ENCODE data around the gene PTPRD. TPM values are rescaled to one million over a fixed set of nuclear protein-coding genes. Genes with fewer than 3 reads are reported as not detected.

The PTPRD gene
- total RNA-seq, 1 donor from 2014 or later, result 5.7 TPM

- no peak overlapping the region for H3K27ac Mint-ChIP-seq (ENCODE audit: unreplicated experiment)
- no peaks in the 10 kb centered on the region for H3K9me3 Mint-ChIP-seq (ENCODE audit: low read depth)
- H3K4me3 Mint-ChIP-seq (ENCODE audit: unreplicated experiment), result no peak overlapping the region
- TF ChIP-seq CTCF (IDR thresholded peaks at IDR 0.05), result no peak
- H3K27me3 Mint-ChIP-seq (ENCODE audit: low read depth), result peaks cover 2% of the 10 kb centered on the region
- no peak for DNase-seq (ENCODE audit: low spot score)
- H3K36me3 Mint-ChIP-seq (ENCODE audit: low read depth), result no peaks in the 10 kb centered on the region
- no peaks in the 10 kb centered on the region for H3K4me1 Mint-ChIP-seq (ENCODE audit: low read depth)
Measured at GRCh38 chr9:9552665-9553064, 1060.1 kb downstream of the PTPRD start.

GRCh38 chr9:9538766-9539165 is 1074.0 kb downstream of the PTPRD start:
- TF ChIP-seq CTCF (IDR thresholded peaks at IDR 0.05), result no peak
- peaks cover 4% of the 10 kb centered on the region for H3K27me3 Mint-ChIP-seq (ENCODE audit: low read depth)
- no peaks in the 10 kb centered on the region for H3K4me1 Mint-ChIP-seq (ENCODE audit: low read depth)
- no peak overlapping the region for H3K4me3 Mint-ChIP-seq (ENCODE audit: unreplicated experiment)
- no peak overlapping the region for H3K27ac Mint-ChIP-seq (ENCODE audit: unreplicated experiment)
- H3K9me3 Mint-ChIP-seq (ENCODE audit: low read depth), result no peaks in the 10 kb centered on the region
- H3K36me3 Mint-ChIP-seq (ENCODE audit: low read depth), result no peaks in the 10 kb centered on the region
- DNase-seq (ENCODE audit: low spot score), result no peak

DNA sequence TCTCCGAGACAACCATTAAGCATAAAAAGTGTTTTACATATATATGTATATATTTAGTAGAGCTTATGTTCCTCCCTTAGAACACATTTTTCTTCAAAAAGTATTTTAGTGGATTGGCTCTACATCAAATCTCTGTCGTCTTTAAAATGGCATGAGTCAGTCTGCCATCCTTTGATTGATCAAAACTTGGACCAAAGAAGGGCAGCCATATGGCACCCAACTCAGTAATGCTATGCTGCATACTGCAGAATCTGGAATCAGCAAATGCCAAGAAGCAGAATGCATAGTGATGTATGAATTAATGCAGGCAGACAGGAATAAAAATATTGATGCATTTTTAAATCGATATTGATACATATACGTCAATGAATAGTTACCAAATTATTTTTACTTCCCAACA is 1074.4 kb downstream of the PTPRD start:
- Mint-ChIP-seq H3K4me3 (ENCODE audit: unreplicated experiment) (no peak overlapping the region), H3K9me3 (ENCODE audit: low read depth) (no peaks in the 10 kb centered on the region), H3K36me3 (ENCODE audit: low read depth) (no peaks in the 10 kb centered on the region), H3K27me3 (ENCODE audit: low read depth) (peaks cover 4% of the 10 kb centered on the region), H3K4me1 (ENCODE audit: low read depth) (no peaks in the 10 kb centered on the region), H3K27ac (ENCODE audit: unreplicated experiment) (no peak overlapping the region)
- no peak for DNase-seq (ENCODE audit: low spot score)
- TF ChIP-seq CTCF (IDR thresholded peaks at IDR 0.05), result no peak

DNA sequence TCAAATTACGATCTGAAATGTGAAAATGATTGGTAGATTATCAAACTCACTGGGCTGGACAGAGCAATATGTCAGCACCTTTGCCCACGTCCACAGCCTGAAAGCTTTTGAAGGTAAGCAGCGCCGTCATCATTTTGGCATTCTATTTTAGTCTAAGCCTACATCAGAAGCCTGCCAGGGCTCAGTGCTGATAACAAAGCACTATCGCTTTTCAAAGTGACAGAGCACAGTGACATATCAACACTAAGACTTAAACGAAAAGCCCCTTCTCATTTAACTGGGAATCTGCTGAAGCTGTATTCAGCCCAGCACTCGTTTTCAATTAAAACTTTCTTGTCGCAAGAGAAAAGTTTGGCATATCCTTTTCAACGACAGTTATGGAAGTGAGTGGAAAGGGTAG is 1076.3 kb downstream of the PTPRD start:
- no peak for TF ChIP-seq CTCF (IDR thresholded peaks at IDR 0.05)
- Mint-ChIP-seq H3K27ac (ENCODE audit: unreplicated experiment) (no peak overlapping the region), H3K4me3 (ENCODE audit: unreplicated experiment) (no peak overlapping the region), H3K9me3 (ENCODE audit: low read depth) (no peaks in the 10 kb centered on the region), H3K36me3 (ENCODE audit: low read depth) (no peaks in the 10 kb centered on the region), H3K4me1 (ENCODE audit: low read depth) (no peaks in the 10 kb centered on the region), H3K27me3 (ENCODE audit: low read depth) (peaks cover under 1% of the 10 kb centered on the region)
- no peak for DNase-seq (ENCODE audit: low spot score)

- TF ChIP-seq CTCF (IDR thresholded peaks at IDR 0.05), result no peak
- H3K4me3 Mint-ChIP-seq (ENCODE audit: unreplicated experiment), result no peak overlapping the region
- H3K4me1 Mint-ChIP-seq (ENCODE audit: low read depth), result no peaks in the 10 kb centered on the region
- H3K36me3 Mint-ChIP-seq (ENCODE audit: low read depth), result no peaks in the 10 kb centered on the region
- H3K9me3 Mint-ChIP-seq (ENCODE audit: low read depth), result peaks cover 2% of the 10 kb centered on the region
- H3K27ac Mint-ChIP-seq (ENCODE audit: unreplicated experiment), result no peak overlapping the region
- peaks cover 9% of the 10 kb centered on the region for H3K27me3 Mint-ChIP-seq (ENCODE audit: low read depth)
- no peak for DNase-seq (ENCODE audit: low spot score)
Measured at GRCh38 chr9:9523476-9524139, 1089.2 kb downstream of the PTPRD start.

All from chondrocyte (in vitro differentiated cells).